PC-9 (cell line): ENCODE results near the gene DPF1. TPM values are rescaled to one million over a fixed set of nuclear protein-coding genes. Genes with fewer than 3 reads are reported as not detected.

ENCODE experiments used
- BruUV-seq: library from RNA; stranded (reverse); fragments of 400-500 nt; replicated peaks from 2 replicates; lab custom pipeline; 2021; lab: Mats Ljungman, UMichigan
- CTCF ChIA-PET: fragments of 300-600 bp; sonication (Branson Sonifier 250); formaldehyde crosslinking; loops from one replicate; lab custom pipeline; 2022; ENCODE audit warnings: antibody characterized with exemption; lab: Charles Lee
- POLR2A ChIA-PET: fragments of 300-600 bp; sonication (Branson Sonifier 250); formaldehyde crosslinking; loops from one replicate; lab custom pipeline; 2022; ENCODE audit warnings: antibody characterized with exemption; ENCODE audit not compliant: unreplicated experiment; lab: Charles Lee
- DNase-seq, 2 experiments: peaks; one replicate each; pipeline versions ENCODE4 v3.0.0 to v3.0.0-alpha.2; 2015 to 2022; ENCODE audit warnings: mixed read lengths in 1 of 2
- H2AFZ ChIP-seq: fragments of 200-600 bp; sonication (generic); 2 replicates; pipeline ENCODE4 v1.8.1; 2017; ENCODE audit warnings: antibody characterized with exemption
- H3F3A ChIP-seq: fragments of 200-600 bp; sonication (generic); 2 replicates; pipeline ENCODE4 v1.8.1; 2017; ENCODE audit warnings: antibody characterized with exemption, mild to moderate bottlenecking, low read depth; ENCODE audit not compliant: insufficient read depth
- H3K27ac ChIP-seq: fragments of 200-600 bp; sonication (generic); 2 replicates; pipeline ENCODE4 v1.6.1; 2016; ENCODE audit warnings: mixed run types
- H3K27me3 ChIP-seq: fragments of 200-600 bp; sonication (generic); 2 replicates; pipeline ENCODE4 v1.6.1; 2016; ENCODE audit warnings: low read depth, mixed run types; ENCODE audit not compliant: insufficient read depth
- H3K36me3 ChIP-seq: fragments of 200-600 bp; sonication (generic); 2 replicates; pipeline ENCODE4 v1.6.1; 2016; ENCODE audit warnings: low read depth, mixed run types
- H3K4me1 ChIP-seq: fragments of 200-600 bp; sonication (generic); replicated peaks from 2 replicates; pipeline ENCODE4 v1.6.1; 2016; ENCODE audit warnings: mixed run types; ENCODE audit not compliant: insufficient read depth
- H3K4me2 ChIP-seq: fragments of 200-600 bp; sonication (generic); 2 replicates; pipeline ENCODE4 v1.6.1; 2017; ENCODE audit warnings: mixed run types
- H3K4me3 ChIP-seq: fragments of 200-600 bp; sonication (generic); 2 replicates; pipeline ENCODE4 v1.6.1; 2016; ENCODE audit warnings: mixed run types
- H3K79me2 ChIP-seq: fragments of 200-600 bp; sonication (generic); 2 replicates; pipeline ENCODE4 v1.6.1; 2017; ENCODE audit warnings: low read depth, mixed run types
- H3K9me2 ChIP-seq: fragments of 200-600 bp; sonication (generic); 2 replicates; pipeline ENCODE4 v1.8.1; 2017; ENCODE audit warnings: mild to moderate bottlenecking; ENCODE audit not compliant: insufficient read depth
- H3K9me3 ChIP-seq: fragments of 200-600 bp; sonication (generic); 2 replicates; pipeline ENCODE4 v1.8.1; 2016; ENCODE audit warnings: low read depth; ENCODE audit not compliant: insufficient read depth
- H4K20me1 ChIP-seq: fragments of 200-600 bp; sonication (generic); 2 replicates; pipeline ENCODE4 v1.8.1; 2017; ENCODE audit not compliant: insufficient read depth
- EZH2 ChIP-seq: fragments of 200-600 bp; sonication (generic); IDR thresholded peaks from 2 replicates; pipeline ENCODE4 v1.8.0; 2017; ENCODE audit warnings: antibody characterized with exemption, low read depth
- intact Hi-C: fragments of 100-400 bp; cut with micrococcal nuclease; formaldehyde crosslinking; loops from one replicate; pipeline ENCODE4 v1.10.0; 2022; ENCODE audit not compliant: unreplicated experiment
- total RNA-seq: library from RNA; stranded (reverse); gene quantifications from 2 replicates; pipeline ENCODE4 v1.2.3, GENCODE V29; 2021
- TF ChIP-seq, protein P1 (sequence below): fragments of 200-600 bp; sonication (generic); conservative IDR thresholded peaks from 2 replicates; pipeline ENCODE4 v1.6.1; 2017; ENCODE audit warnings: mixed run types, antibody characterized with exemption, mild to moderate bottlenecking, moderate library complexity

DPF1 gene
- total RNA-seq, 1 experiment from 2014 or later, result 0.81 TPM

DNA sequence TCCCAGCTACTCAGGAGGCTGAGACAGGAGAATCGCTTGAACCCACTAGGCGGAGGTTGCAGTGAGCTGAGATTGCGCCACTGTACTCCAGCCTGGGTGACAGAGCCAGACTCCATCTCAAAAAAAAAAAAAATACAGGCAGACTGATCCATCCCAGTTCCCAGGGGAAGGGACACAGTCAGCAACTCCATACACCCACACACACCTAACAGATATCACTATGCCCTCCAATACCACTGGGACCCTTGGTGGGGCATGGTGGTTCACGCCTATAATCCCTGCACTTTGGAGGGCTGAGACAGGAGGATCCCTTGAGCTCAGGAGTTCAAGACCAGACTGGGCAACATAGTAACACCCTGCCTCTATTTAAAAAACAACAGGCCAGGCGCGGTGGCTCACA, 2.6 kb downstream of the DPF1 start:
- Histone ChIP-seq H3K9me2 (no peaks in the 10 kb centered on the region), H2AFZ (no peak overlapping the region), H3K27me3 (no peaks in the 10 kb centered on the region), H4K20me1 (no peaks in the 10 kb centered on the region), H3F3A (no peaks in the 10 kb centered on the region), H3K36me3 (no peaks in the 10 kb centered on the region), H3K4me1 (no peaks in the 10 kb centered on the region), H3K4me2 (no peak overlapping the region), H3K79me2 (no peaks in the 10 kb centered on the region), H3K27ac (no peak overlapping the region), H3K9me3 (no peaks in the 10 kb centered on the region), H3K4me3 (no peak overlapping the region)
- no peak for DNase-seq
- ChIA-PET POLR2A (no interaction called here), CTCF (no interaction called here)
- intact Hi-C loops, result no loop called here
- BruUV-seq, result no TSS peak
- TF ChIP-seq EZH2, result no peak
- TF ChIP-seq, protein P1, sequence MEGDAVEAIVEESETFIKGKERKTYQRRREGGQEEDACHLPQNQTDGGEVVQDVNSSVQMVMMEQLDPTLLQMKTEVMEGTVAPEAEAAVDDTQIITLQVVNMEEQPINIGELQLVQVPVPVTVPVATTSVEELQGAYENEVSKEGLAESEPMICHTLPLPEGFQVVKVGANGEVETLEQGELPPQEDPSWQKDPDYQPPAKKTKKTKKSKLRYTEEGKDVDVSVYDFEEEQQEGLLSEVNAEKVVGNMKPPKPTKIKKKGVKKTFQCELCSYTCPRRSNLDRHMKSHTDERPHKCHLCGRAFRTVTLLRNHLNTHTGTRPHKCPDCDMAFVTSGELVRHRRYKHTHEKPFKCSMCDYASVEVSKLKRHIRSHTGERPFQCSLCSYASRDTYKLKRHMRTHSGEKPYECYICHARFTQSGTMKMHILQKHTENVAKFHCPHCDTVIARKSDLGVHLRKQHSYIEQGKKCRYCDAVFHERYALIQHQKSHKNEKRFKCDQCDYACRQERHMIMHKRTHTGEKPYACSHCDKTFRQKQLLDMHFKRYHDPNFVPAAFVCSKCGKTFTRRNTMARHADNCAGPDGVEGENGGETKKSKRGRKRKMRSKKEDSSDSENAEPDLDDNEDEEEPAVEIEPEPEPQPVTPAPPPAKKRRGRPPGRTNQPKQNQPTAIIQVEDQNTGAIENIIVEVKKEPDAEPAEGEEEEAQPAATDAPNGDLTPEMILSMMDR, result no peak

DNA sequence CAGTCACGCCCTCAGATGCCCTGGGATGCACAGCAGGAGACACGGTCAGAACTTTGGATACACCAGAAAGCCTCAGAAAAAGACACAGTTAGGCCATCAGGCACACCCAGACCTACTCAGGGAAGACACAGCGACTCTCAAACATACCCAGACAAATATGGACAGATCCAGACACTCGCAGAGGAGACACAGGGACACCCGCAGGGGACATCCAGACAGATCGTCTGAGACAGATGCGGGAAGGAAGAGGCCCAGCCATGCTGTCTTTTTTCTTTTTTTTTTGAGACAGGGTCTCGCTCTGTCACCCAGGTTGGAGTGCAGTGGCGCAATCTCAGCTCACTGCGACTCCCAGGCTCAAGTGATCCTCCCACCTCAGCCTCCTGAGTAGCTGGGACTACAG, 4.8 kb downstream of the DPF1 start:
- H3K27me3 ChIP-seq, result no peaks in the 10 kb centered on the region
- no peaks in the 10 kb centered on the region for H3K79me2 ChIP-seq
- H3K9me3 ChIP-seq, result no peaks in the 10 kb centered on the region
- H3K4me3 ChIP-seq, result no peak overlapping the region
- H3K4me2 ChIP-seq, result no peak overlapping the region
- no peak overlapping the region for H2AFZ ChIP-seq
- no peaks in the 10 kb centered on the region for H3K4me1 ChIP-seq
- no peak for TF ChIP-seq EZH2
- TF ChIP-seq, protein P1, result no peak
- no peaks in the 10 kb centered on the region for H3F3A ChIP-seq
- no peaks in the 10 kb centered on the region for H3K9me2 ChIP-seq
- no peaks in the 10 kb centered on the region for H3K36me3 ChIP-seq
- intact Hi-C loops, result no loop called here
- no TSS peak for BruUV-seq
- CTCF ChIA-PET, result no interaction called here
- POLR2A ChIA-PET, result no interaction called here
- H3K27ac ChIP-seq, result no peak overlapping the region
- DNase-seq, result no peak
- no peaks in the 10 kb centered on the region for H4K20me1 ChIP-seq

DNA sequence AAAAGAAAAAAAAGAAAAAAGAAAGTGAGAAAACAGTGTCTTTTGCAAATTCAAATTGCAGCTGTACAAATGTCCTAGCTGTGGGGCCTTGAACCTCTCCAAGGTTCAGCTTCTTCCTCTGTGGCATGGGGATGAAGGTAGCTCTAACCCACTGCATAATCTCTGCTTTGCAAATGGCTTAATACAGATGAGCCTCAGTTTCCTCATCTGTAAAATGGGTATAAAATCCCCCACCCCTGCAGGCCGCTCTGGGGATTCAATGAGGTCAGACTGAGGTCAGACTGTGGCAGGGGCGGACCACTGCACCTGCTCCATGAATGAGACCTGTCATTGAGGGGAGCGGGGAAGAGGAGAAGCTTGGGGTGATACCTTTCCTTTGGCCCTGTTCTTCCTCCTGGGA, 5.8 kb downstream of the DPF1 start:
- no peak for DNase-seq

More for the DNA sequence above, 5.8 kb downstream of the DPF1 start:
- Histone ChIP-seq H4K20me1 (no peaks in the 10 kb centered on the region), H3K9me2 (no peaks in the 10 kb centered on the region), H3K4me3 (no peak overlapping the region), H3K4me2 (no peak overlapping the region), H3K36me3 (no peaks in the 10 kb centered on the region), H3K27me3 (no peaks in the 10 kb centered on the region), H2AFZ (no peak overlapping the region), H3K27ac (no peak overlapping the region), H3K4me1 (no peaks in the 10 kb centered on the region), H3F3A (no peaks in the 10 kb centered on the region), H3K9me3 (no peaks in the 10 kb centered on the region), H3K79me2 (no peaks in the 10 kb centered on the region)
- ChIA-PET CTCF (no interaction called here), POLR2A (interaction anchor here (0.6 kb wide), 1 partner anchor 185 kb away, joined by 3 read pairs; the partner anchor contains the start of gene FAM98C)
- BruUV-seq, result no TSS peak
- intact Hi-C loops, result no loop called here
- TF ChIP-seq EZH2, result no peak
- TF ChIP-seq, protein P1, result no peak
